Fibroblast of lung (primary cell): ENCODE data around the gene SNX33.
"Not testable (repeated sequence)": the region's sequence is repeated elsewhere in the genome, so short reads cannot be mapped to it uniquely, and the experiment has no call there.

Source experiments
- EZH2 ChIP-seq: IDR thresholded peaks from 2 replicates; pipeline ENCODE4 v1.5.1; 2012; ENCODE audit warnings: low read length, control low read depth, mild to moderate bottlenecking; ENCODE audit errors: missing control alignments
- TF ChIP-seq, protein P1 (sequence below), 2 donors: IDR thresholded peaks in 1 of 2; conservative IDR thresholded peaks in 1 of 2; 1 replicate in 1 of 2; 2 replicates in 1 of 2; pipeline ENCODE4 v1.5.1; 2011 to 2012; ENCODE audit warnings: low read length in 2 of 2, control low read depth in 1 of 2, inconsistent platforms in 1 of 2, low read depth in 1 of 2, mild to moderate bottlenecking in 1 of 2

GRCh38 chr15:75697974-75698747 is 50.4 kb downstream of the SNX33 start:
- TF ChIP-seq, protein P1, sequence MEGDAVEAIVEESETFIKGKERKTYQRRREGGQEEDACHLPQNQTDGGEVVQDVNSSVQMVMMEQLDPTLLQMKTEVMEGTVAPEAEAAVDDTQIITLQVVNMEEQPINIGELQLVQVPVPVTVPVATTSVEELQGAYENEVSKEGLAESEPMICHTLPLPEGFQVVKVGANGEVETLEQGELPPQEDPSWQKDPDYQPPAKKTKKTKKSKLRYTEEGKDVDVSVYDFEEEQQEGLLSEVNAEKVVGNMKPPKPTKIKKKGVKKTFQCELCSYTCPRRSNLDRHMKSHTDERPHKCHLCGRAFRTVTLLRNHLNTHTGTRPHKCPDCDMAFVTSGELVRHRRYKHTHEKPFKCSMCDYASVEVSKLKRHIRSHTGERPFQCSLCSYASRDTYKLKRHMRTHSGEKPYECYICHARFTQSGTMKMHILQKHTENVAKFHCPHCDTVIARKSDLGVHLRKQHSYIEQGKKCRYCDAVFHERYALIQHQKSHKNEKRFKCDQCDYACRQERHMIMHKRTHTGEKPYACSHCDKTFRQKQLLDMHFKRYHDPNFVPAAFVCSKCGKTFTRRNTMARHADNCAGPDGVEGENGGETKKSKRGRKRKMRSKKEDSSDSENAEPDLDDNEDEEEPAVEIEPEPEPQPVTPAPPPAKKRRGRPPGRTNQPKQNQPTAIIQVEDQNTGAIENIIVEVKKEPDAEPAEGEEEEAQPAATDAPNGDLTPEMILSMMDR (conservative IDR thresholded peaks at IDR 0.05 in 1 of 2, IDR thresholded peaks at IDR 0.05 in 1 of 2; ENCODE audit: low read depth in 1 of 2, low read length in 2 of 2) = not testable (repeated sequence)
- TF ChIP-seq EZH2 = not testable (repeated sequence)
